GM12874 (cell line): ENCODE data around the gene TDRD7.

Experiments used
- TF ChIP-seq, protein P1 (sequence below): IDR thresholded peaks from 2 replicates; pipeline ENCODE4 v1.5.1; 2011; ENCODE audit warnings: low read depth, mild to moderate bottlenecking, control low read depth, low read length, moderate library complexity; ENCODE audit not compliant: insufficient read depth

Gene TDRD7

DNA sequence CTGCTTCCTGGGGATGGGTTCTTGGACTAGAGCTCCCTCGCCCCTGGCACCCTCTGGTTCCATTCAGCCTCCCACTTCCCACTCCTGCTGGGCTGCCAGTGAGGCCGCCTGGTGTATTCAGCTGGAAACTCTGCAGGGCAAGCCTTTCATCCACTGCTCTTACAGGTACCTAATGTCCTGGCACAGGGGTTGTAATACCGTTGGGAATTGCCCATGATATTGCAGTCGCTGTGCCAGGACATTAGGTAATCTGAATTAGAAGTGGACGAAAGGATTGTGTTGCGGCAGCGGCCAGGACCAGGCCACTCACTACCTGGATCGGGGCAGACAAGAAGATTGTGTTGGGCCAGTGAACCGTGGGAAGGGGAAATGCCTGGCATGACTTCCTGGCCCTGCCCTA lies 102.6 kb downstream of the TDRD7 start:
- TF ChIP-seq, protein P1, sequence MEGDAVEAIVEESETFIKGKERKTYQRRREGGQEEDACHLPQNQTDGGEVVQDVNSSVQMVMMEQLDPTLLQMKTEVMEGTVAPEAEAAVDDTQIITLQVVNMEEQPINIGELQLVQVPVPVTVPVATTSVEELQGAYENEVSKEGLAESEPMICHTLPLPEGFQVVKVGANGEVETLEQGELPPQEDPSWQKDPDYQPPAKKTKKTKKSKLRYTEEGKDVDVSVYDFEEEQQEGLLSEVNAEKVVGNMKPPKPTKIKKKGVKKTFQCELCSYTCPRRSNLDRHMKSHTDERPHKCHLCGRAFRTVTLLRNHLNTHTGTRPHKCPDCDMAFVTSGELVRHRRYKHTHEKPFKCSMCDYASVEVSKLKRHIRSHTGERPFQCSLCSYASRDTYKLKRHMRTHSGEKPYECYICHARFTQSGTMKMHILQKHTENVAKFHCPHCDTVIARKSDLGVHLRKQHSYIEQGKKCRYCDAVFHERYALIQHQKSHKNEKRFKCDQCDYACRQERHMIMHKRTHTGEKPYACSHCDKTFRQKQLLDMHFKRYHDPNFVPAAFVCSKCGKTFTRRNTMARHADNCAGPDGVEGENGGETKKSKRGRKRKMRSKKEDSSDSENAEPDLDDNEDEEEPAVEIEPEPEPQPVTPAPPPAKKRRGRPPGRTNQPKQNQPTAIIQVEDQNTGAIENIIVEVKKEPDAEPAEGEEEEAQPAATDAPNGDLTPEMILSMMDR: no peak

DNA sequence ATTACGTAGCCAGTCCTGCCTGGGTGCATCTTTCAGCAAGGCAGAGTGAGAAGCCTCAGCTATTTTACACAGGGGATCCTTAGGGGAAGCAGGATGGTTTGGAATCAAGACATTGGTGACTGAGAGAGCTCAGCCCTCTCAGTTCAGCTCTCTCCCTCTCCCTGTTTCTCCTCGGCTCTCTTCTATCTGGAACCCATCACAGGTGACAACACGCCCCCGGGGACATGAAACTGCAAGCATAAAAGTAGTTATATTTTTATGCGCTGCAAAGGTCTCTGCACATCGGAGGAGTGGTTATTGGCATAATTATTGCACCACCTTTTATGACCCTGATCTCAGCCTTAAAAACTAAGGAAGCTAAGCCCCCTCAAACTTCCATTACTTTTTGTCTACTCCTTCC lies 103.8 kb downstream of the TDRD7 start:
- TF ChIP-seq, protein P1: no peak

DNA sequence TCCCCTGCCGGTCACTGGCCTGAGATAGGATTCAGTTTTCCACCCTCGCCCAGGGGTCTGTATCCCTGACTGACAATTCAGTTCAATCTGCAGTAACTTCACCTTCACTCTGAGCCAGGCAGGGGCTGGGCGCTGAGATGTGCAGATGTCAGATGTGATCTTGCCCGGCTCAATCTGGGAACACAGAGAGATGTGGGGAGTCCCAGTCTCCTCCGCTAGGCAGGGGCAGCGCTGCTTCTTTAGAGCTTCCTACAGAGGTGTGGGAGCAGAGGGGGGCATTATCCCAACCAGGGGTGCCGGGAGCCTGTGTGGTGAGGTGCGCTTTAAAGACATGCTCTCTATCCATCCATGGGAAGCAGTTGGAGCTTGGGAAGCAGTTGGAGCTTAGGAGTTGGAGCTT lies 104.2 kb downstream of the TDRD7 start:
- TF ChIP-seq, protein P1: no peak

DNA sequence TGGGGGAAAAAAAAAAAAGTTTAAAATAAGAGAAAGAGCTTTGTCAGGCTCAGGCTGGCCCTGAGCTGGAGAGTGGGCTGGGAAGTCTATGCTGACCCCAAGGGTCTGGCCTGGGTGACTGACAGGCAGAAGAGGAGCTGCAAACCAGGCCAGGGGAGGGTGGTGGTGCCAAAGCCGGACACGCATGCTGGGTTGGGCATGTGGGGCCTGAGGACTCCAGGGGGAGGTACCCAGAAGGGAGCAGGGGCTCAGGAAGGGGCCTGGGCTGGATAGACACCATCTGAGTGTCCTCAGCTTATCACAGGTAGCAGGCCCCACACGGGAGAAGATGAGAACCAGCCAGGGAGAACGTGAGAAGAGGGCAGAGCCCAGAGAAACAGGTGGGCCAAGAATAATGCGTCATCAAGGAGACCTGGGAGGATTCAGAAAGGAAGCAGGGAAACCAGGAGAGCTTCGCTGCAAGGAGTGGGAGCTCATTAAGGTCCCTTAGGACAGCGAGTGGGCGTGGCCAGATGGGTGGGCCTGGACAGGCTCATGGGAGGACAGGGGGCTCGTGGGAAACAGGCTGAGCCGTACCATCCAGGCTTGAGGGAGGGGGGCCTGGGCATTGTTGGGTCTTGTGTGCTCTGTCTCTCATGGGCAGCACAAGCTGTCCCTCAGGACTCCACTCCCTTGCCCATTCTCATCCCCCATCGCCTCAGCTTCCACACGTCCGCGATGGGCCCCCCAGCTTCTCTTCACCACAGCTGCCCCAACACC lies 105.6 kb downstream of the TDRD7 start:
- TF ChIP-seq, protein P1: no peak

DNA sequence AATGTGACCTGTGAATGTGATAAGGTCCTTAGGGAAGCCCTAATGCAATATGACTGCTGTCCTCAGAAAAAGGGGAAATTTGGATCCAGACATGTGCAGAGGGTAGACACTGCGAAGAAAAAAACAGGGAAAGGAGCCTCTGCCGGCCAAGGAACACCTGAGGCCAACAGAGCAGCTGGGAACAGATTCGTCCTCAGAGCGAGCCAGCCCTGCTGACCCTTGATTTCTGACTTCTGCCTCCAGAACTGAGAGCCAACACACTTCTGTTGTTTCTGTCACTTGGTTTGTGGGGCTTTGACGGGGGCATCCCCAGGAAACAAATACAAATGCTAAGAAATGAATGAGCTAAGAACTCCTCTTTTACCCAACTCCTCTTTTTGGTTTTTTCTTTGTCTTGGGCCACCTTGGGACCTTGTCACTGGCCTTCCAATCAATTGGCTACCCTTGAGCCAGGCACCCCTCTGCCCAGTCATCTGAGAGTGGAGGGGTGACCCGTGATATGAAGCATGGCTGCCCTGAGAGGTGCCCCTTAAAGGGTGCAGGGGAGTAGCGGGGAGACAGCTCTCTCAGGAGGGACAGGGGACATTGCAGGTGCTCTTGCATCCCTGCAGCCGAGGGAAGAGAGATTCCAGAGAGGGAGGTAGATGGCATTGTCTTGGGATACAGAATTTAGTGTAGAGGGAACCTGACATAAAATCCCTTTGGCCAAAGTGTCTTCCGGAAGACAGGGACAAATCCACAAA lies 106.4 kb downstream of the TDRD7 start:
- TF ChIP-seq, protein P1: no peak

DNA sequence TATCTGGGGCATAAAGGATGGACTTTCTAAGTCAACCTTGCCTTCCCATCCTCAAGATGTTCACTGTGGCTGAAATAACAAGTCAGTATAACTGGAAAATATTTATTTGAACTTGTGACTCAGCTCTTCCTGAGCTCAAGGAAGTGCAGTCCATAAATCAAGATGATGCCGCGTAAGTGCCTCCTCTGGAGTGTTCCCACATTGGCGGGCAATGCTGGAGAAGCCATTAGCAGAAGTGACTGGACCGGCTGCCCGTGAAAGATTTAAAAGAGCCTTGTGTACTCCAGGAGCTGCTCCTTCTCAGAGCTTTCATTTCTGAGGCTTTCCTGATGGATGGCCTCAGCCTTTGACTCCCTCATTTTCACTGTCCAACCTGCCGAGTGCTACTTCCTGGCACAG lies 107.0 kb downstream of the TDRD7 start:
- TF ChIP-seq, protein P1: no peak

DNA sequence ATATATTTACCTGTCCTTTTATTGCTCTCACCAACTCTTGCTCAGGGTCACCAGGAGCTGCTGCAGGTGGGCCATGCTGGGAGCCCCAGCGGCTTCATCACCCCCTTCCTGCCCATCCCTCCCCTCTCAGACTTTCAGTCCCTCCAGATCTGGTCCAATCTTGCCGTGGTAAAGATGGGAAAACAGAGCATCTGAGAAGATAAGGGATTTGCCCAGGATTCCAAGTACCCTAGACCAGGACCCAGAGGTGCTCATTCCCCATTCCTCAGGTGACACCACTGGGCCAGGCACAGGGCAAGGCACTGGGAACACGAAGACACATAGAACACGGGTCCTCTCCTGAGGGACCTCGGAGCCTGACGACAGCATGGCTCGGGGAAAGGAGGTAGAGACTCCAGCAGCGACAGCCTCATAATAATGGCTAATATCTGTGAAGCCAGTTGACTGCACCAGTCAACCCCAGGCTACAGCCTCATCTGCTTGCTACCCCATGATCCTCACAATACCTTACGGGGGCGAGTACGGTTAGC lies 107.6 kb downstream of the TDRD7 start:
- TF ChIP-seq, protein P1: no peak
